H1 (cell line): Measurements from ENCODE around the gene SCAPER. TPM values are rescaled to one million over a fixed set of nuclear protein-coding genes. Genes with fewer than 3 reads are reported as not detected.

Experiments used
- CTCF ChIA-PET: fragments of 300-600 bp; sonication (Branson Sonifier 250); formaldehyde crosslinking; loops from one replicate; lab custom pipeline; 2021; ENCODE audit not compliant: partially characterized antibody; lab: Charles Lee
- POLR2A ChIA-PET: fragments of 300-600 bp; sonication (Branson Sonifier 250); formaldehyde crosslinking; loops from one replicate; lab custom pipeline; 2021; ENCODE audit warnings: inconsistent platforms; ENCODE audit not compliant: partially characterized antibody; lab: Charles Lee
- DNase-seq, 2 experiments: peaks; one replicate each; pipeline versions ENCODE4 v3.0.0 to v3.0.0-alpha.2; 2010 to 2022; ENCODE audit warnings: low spot score in 2 of 2, low read depth in 1 of 2, mixed read lengths in 1 of 2
- FAIRE-seq: peaks from 2 replicates; lab custom pipeline; 2011; peaks lifted over from hg19 to GRCh38; lab: Jason Lieb, UNC
- H2AFZ ChIP-seq: 2 replicates; pipeline ENCODE4 v1.8.1; 2012; ENCODE audit warnings: low read length, inconsistent platforms
- H2AK5ac ChIP-seq: 2 replicates; pipeline ENCODE4 v1.6.1; 2013; ENCODE audit warnings: low read depth, low read length
- H2BK120ac ChIP-seq: replicated peaks from 2 replicates; pipeline ENCODE3; 2013; ENCODE audit warnings: low read depth, low read length, inconsistent platforms
- H2BK12ac ChIP-seq: 2 replicates; pipeline ENCODE4 v1.6.1; 2013; ENCODE audit warnings: low read depth, low read length
- H2BK15ac ChIP-seq: 2 replicates; pipeline ENCODE4 v1.6.1; 2013; ENCODE audit warnings: low read length
- H2BK20ac ChIP-seq: 2 replicates; pipeline ENCODE4 v1.6.1; 2013; ENCODE audit warnings: low read length
- H2BK5ac ChIP-seq: 2 replicates; pipeline ENCODE4 v1.6.1; 2013; ENCODE audit warnings: low read depth, low read length
- H3K14ac ChIP-seq: 2 replicates; pipeline ENCODE4 v1.6.1; 2013; ENCODE audit warnings: inconsistent platforms; ENCODE audit not compliant: insufficient read length
- H3K18ac ChIP-seq: 2 replicates; pipeline ENCODE4 v1.6.1; 2013; ENCODE audit warnings: low read length; ENCODE audit errors: extremely low read depth
- H3K23ac ChIP-seq: 2 replicates; pipeline ENCODE4 v1.6.1; 2013; ENCODE audit warnings: inconsistent platforms; ENCODE audit not compliant: insufficient read length
- H3K23me2 ChIP-seq: 2 replicates; pipeline ENCODE4 v1.6.1; 2013; ENCODE audit warnings: low read depth, low read length
- H3K27ac ChIP-seq: 2 replicates; pipeline ENCODE4 v1.6.1; 2011; ENCODE audit warnings: low read depth, low read length, inconsistent platforms
- H3K27me3 ChIP-seq, 4 experiments: replicated peaks in 1 of 4; 1 replicate in 1 of 4; 2 replicates in 3 of 4; pipeline versions ENCODE4 v1.6.1 to v1.8.1; 2011 to 2013; ENCODE audit warnings: low read length in 3 of 4, mild to moderate bottlenecking in 3 of 4, inconsistent platforms in 2 of 4, mixed read lengths in 2 of 4, moderate library complexity in 1 of 4; ENCODE audit not compliant: control insufficient read depth in 3 of 4, insufficient read depth in 3 of 4; ENCODE audit errors: extremely low read depth in 1 of 4
- H3K36me3 ChIP-seq, 4 experiments: 2 replicates each; pipeline versions ENCODE4 v1.6.1 to v1.8.1; 2011 to 2013; ENCODE audit warnings: mild to moderate bottlenecking in 4 of 4, low read length in 3 of 4, moderate library complexity in 2 of 4, control low read depth in 1 of 4, inconsistent platforms in 1 of 4; ENCODE audit not compliant: insufficient read depth in 4 of 4, control insufficient read depth in 2 of 4
- H3K4ac ChIP-seq: replicated peaks from 2 replicates; pipeline ENCODE3; 2013; ENCODE audit warnings: low read length, low read depth, mixed read lengths, inconsistent platforms; ENCODE audit not compliant: insufficient read length
- H3K4me1 ChIP-seq, 4 experiments: replicated peaks in 1 of 4; 1 replicate in 1 of 4; 2 replicates in 3 of 4; pipeline versions ENCODE4 v1.6.1 to v1.8.1; 2011 to 2013; ENCODE audit warnings: low read length in 3 of 4, inconsistent platforms in 2 of 4, mixed read lengths in 1 of 4; ENCODE audit not compliant: insufficient read depth in 4 of 4, control insufficient read depth in 3 of 4
- H3K4me2 ChIP-seq, 2 experiments: 2 replicates each; pipeline versions ENCODE4 v1.6.1 to v1.8.1; 2011 to 2013; ENCODE audit warnings: low read depth in 2 of 2, low read length in 2 of 2, control low read depth in 1 of 2, inconsistent platforms in 1 of 2, mild to moderate bottlenecking in 1 of 2; ENCODE audit not compliant: insufficient read depth in 1 of 2
- H3K4me3 ChIP-seq, 4 experiments: fragments of 200-600, 300-600 bp in 1 of 4; sonication (generic), shearing (Covaris generic), sonication (Bioruptor Twin) in 1 of 4; 2 replicates each; pipeline versions ENCODE4 v1.5.1 to v1.8.1; 2011 to 2016; ENCODE audit warnings: low read length in 4 of 4, low read depth in 3 of 4, control low read depth in 2 of 4, inconsistent platforms in 2 of 4, mild to moderate bottlenecking in 2 of 4, mixed read lengths in 1 of 4, moderate library complexity in 1 of 4; ENCODE audit not compliant: insufficient read depth in 2 of 4; ENCODE audit errors: extremely low read depth in 1 of 4
- H3K56ac ChIP-seq: replicated peaks from 2 replicates; pipeline ENCODE3; 2013; ENCODE audit warnings: low read depth, mild to moderate bottlenecking, mixed read lengths, low read length, inconsistent platforms; ENCODE audit not compliant: insufficient read length
- H3K79me1 ChIP-seq: 2 replicates; pipeline ENCODE4 v1.6.1; 2013; ENCODE audit warnings: low read depth, low read length, control low read depth
- H3K79me2 ChIP-seq, 2 experiments: 2 replicates each; pipeline versions ENCODE4 v1.6.1 to v1.8.1; 2012 to 2013; ENCODE audit warnings: low read length in 2 of 2, mild to moderate bottlenecking in 2 of 2, inconsistent platforms in 1 of 2; ENCODE audit not compliant: insufficient read depth in 2 of 2, control insufficient read depth in 1 of 2
- H3K9ac ChIP-seq, 4 experiments: replicated peaks in 1 of 4; 1 replicate in 1 of 4; 2 replicates in 3 of 4; pipeline versions ENCODE4 v1.6.1 to v1.8.1; 2011 to 2013; ENCODE audit warnings: low read depth in 3 of 4, low read length in 3 of 4, control low read depth in 2 of 4, mild to moderate bottlenecking in 2 of 4, moderate library complexity in 2 of 4, inconsistent platforms in 1 of 4; ENCODE audit errors: extremely low read depth in 1 of 4
- H3K9me3 ChIP-seq, 2 experiments: 2 replicates each; pipeline versions ENCODE4 v1.6.1 to v1.8.1; 2012 to 2013; ENCODE audit warnings: mild to moderate bottlenecking in 2 of 2, moderate library complexity in 2 of 2, control low read depth in 1 of 2, inconsistent platforms in 1 of 2, low read depth in 1 of 2, low read length in 1 of 2, mixed read lengths in 1 of 2; ENCODE audit not compliant: insufficient read depth in 2 of 2
- H4K20me1 ChIP-seq, 2 experiments: replicated peaks in 1 of 2; 2 replicates each; pipeline versions ENCODE3 to v1.8.1; 2011 to 2013; ENCODE audit warnings: inconsistent platforms in 2 of 2, low read length in 2 of 2, mild to moderate bottlenecking in 1 of 2; ENCODE audit not compliant: insufficient read depth in 2 of 2, control insufficient read depth in 1 of 2
- H4K5ac ChIP-seq: 2 replicates; pipeline ENCODE4 v1.6.1; 2013; ENCODE audit warnings: low read length, low read depth, mixed read lengths, inconsistent platforms; ENCODE audit not compliant: insufficient read length
- H4K8ac ChIP-seq: 2 replicates; pipeline ENCODE4 v1.8.0; 2013; ENCODE audit warnings: mild to moderate bottlenecking, moderate library complexity, low read length, inconsistent platforms; ENCODE audit not compliant: insufficient read depth; ENCODE audit errors: extremely low read depth
- H4K91ac ChIP-seq: replicated peaks from 2 replicates; pipeline ENCODE3; 2013; ENCODE audit warnings: low read length, mixed read lengths, inconsistent platforms; ENCODE audit not compliant: insufficient read length
- HDAC2 ChIP-seq, 2 experiments: fragments of 300-600 bp in 1 of 2; sonication (generic) in 1 of 2; IDR thresholded peaks; 2 replicates each; pipeline ENCODE4 v1.6.1; 2011 to 2012; ENCODE audit warnings: low read depth in 2 of 2, low read length in 2 of 2, mild to moderate bottlenecking in 2 of 2, moderate library complexity in 2 of 2, borderline replicate concordance in 1 of 2, inconsistent platforms in 1 of 2
- HDAC6 ChIP-seq: IDR thresholded peaks from one replicate; pipeline ENCODE4 v1.7.1; 2012; ENCODE audit warnings: low read depth, mild to moderate bottlenecking, inconsistent platforms, low read length, moderate library complexity
- JUND ChIP-seq: IDR thresholded peaks from 2 replicates; pipeline ENCODE4 v1.6.1; 2011; ENCODE audit warnings: mild to moderate bottlenecking, improper control_type of control experiment, low read length
- KDM1A ChIP-seq: fragments of 200-600, 300-600 bp; sonication (generic); IDR thresholded peaks from 2 replicates; pipeline ENCODE4 v1.7.1; 2016; ENCODE audit warnings: mild to moderate bottlenecking, low read length, borderline replicate concordance
- MAFK ChIP-seq: IDR thresholded peaks from 2 replicates; pipeline ENCODE4 v1.6.1; 2012; ENCODE audit warnings: low read depth, mild to moderate bottlenecking, improper control_type of control experiment, low read length
- PHF8 ChIP-seq: fragments of 200-600 bp; sonication (generic); conservative IDR thresholded peaks from 2 replicates; pipeline ENCODE4 v1.7.1; 2012; ENCODE audit warnings: low read depth, mild to moderate bottlenecking, inconsistent platforms, low read length, moderate library complexity
- SIX5 ChIP-seq: IDR thresholded peaks from 2 replicates; pipeline ENCODE4 v1.6.1; 2011; ENCODE audit warnings: mild to moderate bottlenecking, low read depth, low read length
- SP4 ChIP-seq: IDR thresholded peaks from 2 replicates; pipeline ENCODE4 v1.6.1; 2012; ENCODE audit warnings: low read length, inconsistent platforms
- YY1 ChIP-seq: IDR thresholded peaks from 2 replicates; pipeline ENCODE4 v1.6.1; 2011; ENCODE audit warnings: low read depth, mild to moderate bottlenecking, low read length
- polyA plus RNA-seq, 7 experiments: library from polyadenylated mRNA; depleted of rRNA in 3 of 7; stranded (reverse) in 5 of 7; unstranded in 2 of 7; fragments of >200 nt in 5 of 7; fragments of 200-250 nt in 2 of 7; gene quantifications; 1 replicate in 5 of 7; 2 replicates in 1 of 7; 4 replicates in 1 of 7; pipeline versions ENCODE4 v1.2.1 to v1.2.3, GENCODE V29; 2011 to 2013; ENCODE audit warnings: missing spikeins in 2 of 7, mixed read lengths in 2 of 7
- total RNA-seq: library from RNA; stranded (reverse); fragmentation: NEBNext Ultra II Directional; extraction: Animal tissue kit (Norgen Biotek cat#: 25700); gene quantifications from 2 replicates; pipeline ENCODE4 v1.2.1, GENCODE V29; 2021

Gene SCAPER
- total and polyA plus RNA-seq, 2 of the 8 experiments (the other 6 are each of a cell fraction or from before 2014, with no cell fraction given): 1.6 to 6.8 TPM

DNA sequence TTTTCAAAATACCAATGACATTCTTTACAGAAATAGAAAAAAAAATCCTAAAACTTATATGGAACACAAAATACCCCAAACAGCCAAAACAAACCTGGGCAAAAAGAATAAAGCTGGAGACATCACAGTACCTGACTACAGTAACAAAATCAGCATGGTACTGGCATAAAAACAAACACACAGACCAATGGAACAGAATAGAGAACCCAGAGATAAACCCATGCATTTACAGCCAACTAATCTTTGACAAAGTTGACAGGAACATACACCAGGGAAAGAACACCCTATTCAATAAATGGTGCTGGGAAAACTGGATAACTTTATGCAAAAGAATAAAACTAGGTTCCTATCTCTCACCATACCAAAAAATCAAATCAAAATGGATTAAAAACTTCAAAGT is 36.4 kb downstream of the SCAPER start:
- DNase-seq: no peak
- H3K4me3 ChIP-seq: no peak overlapping the region
- no peak overlapping the region for H3K27ac ChIP-seq
- H3K9me3 ChIP-seq: no peaks in the 10 kb centered on the region
- H3K23me2 ChIP-seq: no peaks in the 10 kb centered on the region
- no peaks in the 10 kb centered on the region for H3K36me3 ChIP-seq
- no peak overlapping the region for H4K5ac ChIP-seq
- no peak overlapping the region for H3K14ac ChIP-seq
- no peak overlapping the region for H2BK120ac ChIP-seq
- H2BK20ac ChIP-seq: no peak overlapping the region
- H3K9ac ChIP-seq: no peak overlapping the region
- no peak for FAIRE-seq
- no peak overlapping the region for H3K4me2 ChIP-seq
- H2BK15ac ChIP-seq: no peak overlapping the region
- no peak overlapping the region for H2AFZ ChIP-seq
- ChIA-PET POLR2A (no interaction called here), CTCF (no interaction called here)
- no peak overlapping the region for H2AK5ac ChIP-seq
- no peak overlapping the region for H3K18ac ChIP-seq
- no peaks in the 10 kb centered on the region for H3K27me3 ChIP-seq
- TF ChIP-seq MAFK (no peak), PHF8 (no peak), SP4 (no peak), JUND (no peak), HDAC6 (no peak), HDAC2 (IDR thresholded peaks at IDR 0.05; ENCODE audit: borderline replicate concordance in 1 of 2, low read depth in 2 of 2, low read length in 2 of 2) (no peak), SIX5 (no peak), YY1 (no peak), KDM1A (no peak)
- H3K56ac ChIP-seq: no peak overlapping the region
- H2BK12ac ChIP-seq: no peak overlapping the region
- H3K23ac ChIP-seq: no peak overlapping the region
- H3K79me2 ChIP-seq: no peaks in the 10 kb centered on the region
- no peaks in the 10 kb centered on the region for H4K20me1 ChIP-seq
- no peak overlapping the region for H3K4ac ChIP-seq
- H4K8ac ChIP-seq: no peak overlapping the region
- no peaks in the 10 kb centered on the region for H3K79me1 ChIP-seq
- H2BK5ac ChIP-seq: no peak overlapping the region
- H4K91ac ChIP-seq: no peak overlapping the region
- no peaks in the 10 kb centered on the region for H3K4me1 ChIP-seq
